HG03280 (cell line): ENCODE data around the gene PIK3R2.

ENCODE experiments used
- ATAC-seq: cut with Tn5 transposase; IDR thresholded peaks from one replicate; pipeline ENCODE4 v1.9.1; 2021; ENCODE audit warnings: mild to moderate bottlenecking, moderate library complexity; ENCODE audit not compliant: unreplicated experiment

Gene PIK3R2

DNA sequence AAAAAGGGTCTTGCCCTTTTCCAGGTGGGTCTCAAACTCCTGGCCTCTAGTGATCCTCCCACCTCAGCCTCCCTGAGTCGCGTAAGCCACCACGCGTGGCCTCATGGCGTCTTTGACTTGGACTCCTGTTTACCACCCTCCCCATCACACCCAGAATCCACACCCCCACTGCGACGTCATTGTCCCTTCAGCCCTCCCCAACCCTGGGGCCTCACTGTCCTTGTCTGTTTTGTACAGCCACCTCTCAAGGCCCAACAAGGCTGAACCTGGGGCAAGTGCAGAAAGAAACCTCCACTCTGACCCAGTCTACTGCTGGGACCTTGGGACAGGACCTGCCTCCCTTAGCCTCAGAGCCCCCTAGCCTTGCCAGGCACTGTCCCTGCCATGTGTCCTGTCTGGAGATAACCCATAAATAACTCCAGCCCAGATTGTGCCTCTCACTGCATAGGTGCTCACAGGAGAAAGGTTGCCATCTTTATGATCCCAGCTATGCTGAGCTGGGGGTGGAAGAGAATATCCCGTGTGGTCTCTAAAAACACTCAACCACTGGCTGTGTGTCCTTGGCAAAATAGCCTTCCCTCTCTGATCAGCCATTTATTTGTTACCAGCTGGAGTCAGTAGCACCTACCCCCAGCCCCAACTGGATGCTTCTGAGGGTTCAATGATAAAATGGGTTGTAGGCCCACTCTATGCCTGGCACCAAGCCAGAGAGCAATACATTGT is 18.8 kb downstream of the PIK3R2 start:
- no peak for ATAC-seq

DNA sequence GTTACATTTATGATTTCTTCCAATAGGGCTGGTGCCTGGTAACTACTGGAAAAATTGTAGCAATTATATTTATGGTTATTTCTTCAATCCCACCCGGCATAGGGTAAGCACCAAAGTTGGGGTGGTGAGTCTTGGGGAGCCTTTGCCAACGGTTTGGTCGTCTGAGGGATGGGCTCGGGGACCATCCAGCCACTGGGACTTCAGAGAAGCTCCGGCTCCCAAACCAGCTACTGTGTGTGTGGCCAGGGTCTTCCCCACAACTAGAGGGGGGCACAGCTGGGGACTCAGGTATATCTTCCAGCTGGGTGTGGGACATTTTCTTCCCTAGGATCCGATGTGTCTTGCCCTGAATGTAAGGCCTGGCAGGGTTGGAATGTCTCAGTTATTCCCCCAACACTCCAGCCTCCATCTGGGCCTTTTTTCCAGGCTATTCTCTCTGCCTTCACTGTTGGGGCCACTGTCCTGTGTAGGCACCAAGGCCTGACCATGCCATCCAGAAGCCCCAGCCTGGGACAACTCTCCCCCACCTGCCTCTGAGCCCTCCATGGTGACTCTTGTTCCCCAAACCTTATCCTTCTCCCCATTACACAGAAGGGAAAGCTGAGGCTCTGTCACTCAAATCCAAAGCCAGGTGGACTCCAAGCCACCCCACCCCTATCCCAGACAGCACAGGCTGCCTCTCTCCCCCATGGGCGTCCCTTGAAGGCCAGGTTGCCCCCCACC is 19.5 kb downstream of the PIK3R2 start:
- no peak for ATAC-seq

DNA sequence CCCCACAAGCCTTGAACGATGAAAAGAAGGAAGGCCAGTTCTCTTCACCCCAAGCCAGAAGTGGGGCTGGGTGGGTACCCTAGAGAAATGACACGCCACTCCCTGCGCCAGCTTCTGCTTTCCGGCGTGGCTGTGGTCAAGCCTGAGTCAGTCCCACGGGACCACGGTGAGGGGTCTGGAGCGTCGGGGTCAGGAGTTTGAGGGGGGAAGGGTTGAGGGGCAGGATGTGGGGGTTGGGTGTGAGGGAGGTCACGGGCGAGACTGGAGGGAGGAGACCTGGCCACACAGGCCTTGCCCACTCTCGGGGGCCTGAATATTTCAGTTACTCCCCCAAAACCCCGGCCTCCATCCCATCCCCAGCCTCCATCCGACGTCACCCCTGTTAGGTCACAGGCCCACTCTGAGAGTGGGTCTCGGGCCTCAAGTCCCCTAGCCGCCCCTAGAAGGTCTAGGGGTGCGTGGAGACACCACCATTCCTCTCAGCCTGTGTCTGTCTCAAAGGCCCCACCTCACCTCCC is 20.1 kb downstream of the PIK3R2 start:
- no peak for ATAC-seq

DNA sequence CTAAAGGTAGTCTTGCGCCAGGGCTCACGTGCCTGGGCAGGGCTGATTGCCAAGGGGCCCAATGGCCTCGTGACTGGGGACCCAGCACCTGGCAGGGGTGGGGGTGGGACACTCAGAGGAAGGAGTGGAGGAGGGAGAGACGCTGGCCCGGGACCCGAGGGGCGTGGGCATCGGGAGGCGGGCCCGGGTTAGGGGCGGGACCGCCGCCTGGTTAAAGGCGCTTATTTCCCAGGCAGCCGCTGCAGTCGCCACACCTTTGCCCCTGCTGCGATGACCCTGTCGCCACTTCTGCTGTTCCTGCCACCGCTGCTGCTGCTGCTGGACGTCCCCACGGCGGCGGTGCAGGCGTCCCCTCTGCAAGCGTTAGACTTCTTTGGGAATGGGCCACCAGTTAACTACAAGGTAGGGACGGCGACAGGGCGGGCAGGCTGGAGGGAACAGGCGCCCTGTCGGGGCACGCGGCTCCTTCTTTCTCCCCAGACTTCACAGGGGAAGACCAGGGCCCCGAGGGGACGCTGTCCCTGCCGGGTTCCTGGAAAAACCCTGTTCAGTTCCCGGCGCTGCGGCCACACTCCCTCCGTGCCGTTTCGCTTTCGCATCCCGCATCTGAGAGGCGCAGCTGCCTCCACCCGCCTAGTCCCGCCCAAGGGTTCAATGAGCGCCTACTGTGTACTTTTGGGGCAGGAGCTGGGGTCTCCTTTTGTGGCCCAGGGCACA is 20.8 kb downstream of the PIK3R2 start, which contains the start of gene IFI30:
IFI30 (plus strand) TSS at position 242 of the 717 bp plus-strand sequence; CDS start at position 271, 29 bp downstream.
- peak; percentile 51 for ATAC-seq

DNA sequence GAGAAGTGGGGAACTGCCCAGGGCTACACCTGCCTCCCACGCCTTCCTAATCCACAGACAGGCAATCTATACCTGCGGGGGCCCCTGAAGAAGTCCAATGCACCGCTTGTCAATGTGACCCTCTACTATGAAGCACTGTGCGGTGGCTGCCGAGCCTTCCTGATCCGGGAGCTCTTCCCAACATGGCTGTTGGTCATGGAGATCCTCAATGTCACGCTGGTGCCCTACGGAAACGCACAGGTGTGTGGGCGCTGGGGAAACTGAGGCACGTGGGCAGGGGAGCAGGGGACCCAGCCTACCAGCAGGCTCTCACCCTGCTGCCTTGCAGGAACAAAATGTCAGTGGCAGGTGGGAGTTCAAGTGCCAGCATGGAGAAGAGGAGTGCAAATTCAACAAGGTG is 22.0 kb downstream of the PIK3R2 start:
- no peak for ATAC-seq

DNA sequence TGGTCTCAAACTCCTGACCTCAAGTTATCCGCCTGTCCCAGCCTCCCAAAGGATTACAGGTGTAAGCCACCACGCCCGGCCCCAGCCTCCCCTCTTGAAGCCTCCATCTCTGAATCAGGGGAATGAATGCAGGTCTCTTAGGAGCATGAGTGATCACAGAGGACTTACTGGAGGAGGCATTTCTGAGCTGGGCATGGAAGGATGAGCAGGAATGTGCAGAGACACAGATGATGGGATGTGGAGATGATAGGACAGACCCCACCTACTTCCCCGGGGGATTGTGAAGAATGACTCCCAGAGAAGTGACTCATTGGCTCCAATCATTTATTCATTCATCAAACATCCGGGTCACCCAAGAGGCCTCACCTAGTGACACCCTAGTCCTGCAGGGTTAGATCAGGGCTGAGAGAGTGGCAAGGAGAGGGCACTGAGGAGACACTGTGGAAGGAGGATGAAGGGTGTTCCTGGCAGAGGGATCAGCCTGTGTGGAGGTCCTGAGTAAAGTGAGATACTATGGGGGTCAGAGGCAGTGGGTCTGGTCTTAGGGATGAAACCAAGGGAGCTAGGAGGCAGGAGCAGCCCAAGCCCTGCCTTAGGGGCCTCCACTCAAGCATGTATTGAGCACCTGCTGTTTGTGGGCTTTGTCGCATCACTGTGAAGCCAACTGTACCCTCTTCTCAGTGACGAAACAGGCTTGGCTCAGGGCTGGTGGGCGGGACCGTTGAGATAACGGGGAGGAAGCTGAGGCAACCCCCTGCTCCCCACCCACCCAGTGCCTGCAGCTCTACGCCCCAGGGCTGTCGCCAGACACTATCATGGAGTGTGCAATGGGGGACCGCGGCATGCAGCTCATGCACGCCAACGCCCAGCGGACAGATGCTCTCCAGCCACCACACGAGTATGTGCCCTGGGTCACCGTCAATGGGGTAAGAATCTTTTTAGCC is 23.7 kb downstream of the PIK3R2 start:
- ATAC-seq: no peak

DNA sequence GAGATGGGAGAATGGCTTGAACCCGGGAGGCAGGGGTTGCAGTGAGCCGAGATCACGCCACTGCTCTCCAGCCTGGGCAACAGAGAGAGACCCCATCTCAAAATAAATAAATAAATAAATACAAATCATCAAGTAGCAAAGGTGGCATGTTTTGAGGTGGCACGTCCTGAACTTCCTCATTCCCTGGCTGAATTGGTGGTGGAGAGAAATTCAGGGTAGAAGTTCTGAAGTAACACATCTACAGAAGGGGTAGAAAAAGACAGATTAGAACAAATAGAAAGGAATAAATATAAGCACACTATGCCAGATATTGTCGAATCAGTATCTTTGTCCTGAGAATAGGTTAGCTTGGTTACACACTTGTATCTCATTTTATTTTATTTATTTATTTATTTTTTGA is 27.0 kb downstream of the PIK3R2 start:
- no peak for ATAC-seq

DNA sequence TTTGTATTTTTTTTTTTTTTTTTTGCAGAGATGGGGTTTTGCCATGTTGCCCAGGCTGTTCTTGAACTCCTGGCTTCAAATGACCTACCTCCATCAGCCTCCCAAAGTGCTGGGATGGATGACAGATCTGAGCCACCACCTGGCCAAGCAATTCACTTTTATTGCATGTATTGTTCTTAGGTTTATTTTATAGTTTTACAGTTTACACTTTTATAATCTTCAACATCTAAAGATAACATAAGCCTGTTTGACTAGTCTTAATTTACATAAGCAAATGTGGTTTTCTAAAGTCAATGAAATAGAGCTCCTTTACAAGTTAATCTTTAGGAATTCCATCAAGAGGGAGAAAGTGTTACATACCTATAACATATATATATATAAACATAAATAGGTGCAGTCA is 30.6 kb downstream of the PIK3R2 start:
- ATAC-seq: no peak

DNA sequence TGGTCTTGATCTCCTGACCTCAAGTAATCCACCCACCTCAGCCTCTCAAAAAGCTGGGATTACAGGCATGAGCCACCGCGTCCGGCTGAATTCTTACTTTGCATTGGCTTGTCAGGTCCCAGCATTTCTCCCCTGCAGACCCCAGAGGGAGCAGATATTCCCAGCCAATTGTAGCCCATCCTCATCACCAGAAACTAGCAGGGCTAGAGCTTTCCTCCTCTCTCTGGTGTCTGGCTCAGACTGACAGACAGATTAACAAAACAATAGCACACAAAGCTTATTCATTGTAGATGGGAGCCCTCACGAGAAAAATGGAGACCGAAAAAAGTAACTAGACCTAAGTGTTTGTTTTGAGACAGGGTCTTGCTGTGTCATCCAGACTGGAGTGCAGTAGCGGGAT is 32.6 kb downstream of the PIK3R2 start:
- ATAC-seq: no peak

DNA sequence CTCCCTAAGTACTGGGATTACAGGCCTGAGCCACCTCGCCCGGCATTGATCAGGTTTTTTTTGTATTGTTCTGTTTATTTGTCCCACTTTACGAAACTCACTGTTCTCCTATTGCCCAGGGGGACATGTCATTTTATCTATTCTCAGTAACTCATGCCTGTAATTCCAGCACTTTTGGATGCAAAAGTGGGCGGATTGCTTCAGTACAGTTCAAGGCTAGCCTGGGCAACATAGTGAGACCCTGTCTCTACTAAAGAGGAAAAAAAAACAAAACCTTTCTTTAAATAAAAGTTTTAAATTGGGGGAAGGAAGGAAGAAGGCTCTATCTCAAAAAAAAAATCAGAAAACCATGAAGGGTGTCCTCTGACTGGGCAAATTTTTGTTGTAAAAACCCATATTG is 37.3 kb downstream of the PIK3R2 start:
- no peak for ATAC-seq

DNA sequence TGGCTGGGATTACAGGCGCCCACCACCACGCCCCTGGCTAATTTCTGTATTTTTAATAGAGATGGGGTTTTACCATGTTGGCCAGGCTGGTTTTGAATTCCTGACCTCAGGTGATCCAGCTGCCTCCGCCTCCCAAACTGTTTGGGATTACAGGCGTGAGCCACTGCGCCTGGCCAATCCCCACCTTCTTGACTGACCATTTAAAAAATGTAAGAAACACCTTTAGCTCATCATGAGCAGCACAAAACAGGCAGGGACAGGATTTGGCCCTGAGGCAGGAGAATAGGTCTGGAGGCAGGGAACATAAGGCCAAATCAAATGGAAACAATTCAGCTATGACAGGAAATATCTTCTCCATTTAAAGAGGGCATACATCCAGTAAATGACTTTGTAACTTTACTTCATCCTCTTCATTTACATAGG is 38.7 kb downstream of the PIK3R2 start:
- ATAC-seq: no peak

DNA sequence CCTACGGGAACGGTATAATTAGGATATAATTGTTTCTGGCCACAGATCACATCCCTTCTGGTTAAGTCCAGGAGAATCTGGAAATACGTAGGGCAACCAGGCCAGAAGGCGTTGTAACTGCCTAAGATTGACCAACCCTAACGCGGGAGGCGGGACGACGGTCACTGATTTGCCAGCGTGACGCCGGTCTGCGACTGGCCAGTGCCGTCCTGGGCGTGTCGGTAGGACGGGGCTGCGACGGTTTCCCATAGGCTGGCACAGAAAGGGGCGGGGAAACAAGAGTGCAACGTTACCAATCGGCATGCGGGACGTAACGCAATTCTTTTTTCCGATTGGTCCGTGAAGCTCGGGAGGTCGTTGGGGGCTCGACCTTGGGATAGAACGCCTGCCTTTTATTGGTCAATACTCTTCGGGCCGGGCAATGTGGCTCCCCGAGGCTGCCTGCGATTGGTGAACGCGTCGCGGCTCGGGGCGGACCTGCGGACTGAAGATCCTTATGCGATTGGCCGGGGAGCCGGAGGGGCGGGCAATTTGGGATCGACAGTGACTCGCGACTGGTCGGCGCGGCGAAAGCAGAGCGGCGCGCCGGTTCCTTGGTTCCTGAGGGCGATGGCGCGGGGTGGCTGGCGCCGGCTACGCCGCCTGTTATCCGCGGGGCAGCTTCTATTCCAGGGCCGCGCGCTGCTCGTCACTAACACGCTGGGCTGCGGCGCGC is 39.9 kb downstream of the PIK3R2 start, which contains the start of gene MPV17L2:
MPV17L2 (plus strand) TSS at position 546 of the 715 bp plus-strand sequence; CDS start at position 610, 64 bp downstream.
- peak; percentile 88 for ATAC-seq

DNA sequence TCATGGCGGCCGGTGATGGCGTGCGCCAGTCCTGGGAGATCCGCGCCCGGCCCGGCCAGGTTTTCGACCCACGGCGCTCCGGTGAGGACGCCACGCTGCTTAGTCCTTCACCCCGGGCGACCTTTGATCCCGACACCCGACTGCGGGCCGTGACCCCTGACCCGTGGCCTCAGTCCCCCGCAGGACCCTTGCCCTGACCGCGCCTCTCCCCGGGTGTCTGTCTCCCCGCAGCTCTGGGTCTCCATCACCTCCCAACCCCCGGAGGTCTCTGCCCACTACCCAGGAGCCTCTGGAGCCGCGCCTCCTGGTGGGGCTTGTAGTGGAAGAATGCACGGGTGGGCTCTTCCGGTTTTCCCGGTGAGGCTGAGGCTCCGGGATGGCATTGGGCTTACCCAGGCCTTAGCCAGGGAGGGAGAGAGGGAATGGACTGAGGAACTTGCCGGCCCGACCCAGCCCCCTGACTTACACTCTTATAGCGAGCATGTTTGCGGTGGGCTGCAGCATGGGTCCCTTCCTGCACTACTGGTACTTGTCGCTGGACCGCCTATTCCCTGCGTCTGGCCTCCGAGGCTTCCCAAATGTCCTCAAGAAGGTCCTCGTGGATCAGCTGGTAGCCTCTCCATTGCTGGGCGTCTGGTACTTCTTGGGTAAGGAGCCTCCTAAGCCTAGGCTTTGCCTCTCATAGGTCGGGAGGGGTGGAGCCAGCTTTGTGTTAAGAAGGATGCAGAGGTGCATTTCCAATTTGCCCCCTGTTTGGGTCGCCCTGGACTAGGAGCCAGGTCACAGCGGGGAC is 40.6 kb downstream of the PIK3R2 start:
- peak; percentile 9 for ATAC-seq

DNA sequence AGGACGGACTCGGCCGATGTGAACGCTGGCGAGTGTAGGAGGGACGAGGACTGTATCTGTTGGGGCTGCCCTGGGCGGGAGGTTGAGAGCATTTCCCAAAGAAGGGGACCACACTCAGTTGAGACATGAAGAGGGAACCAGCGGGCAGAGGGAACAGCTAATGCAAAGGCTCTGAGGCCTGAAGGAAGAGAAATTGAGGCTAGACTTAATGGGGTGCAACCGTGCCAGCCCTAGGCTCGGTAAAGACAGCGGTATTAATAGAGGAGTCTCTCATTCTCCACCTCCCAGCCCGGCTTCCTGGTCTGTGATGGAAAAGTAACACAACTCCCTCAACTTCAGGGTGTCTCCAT is 41.2 kb downstream of the PIK3R2 start:
- no peak for ATAC-seq

DNA sequence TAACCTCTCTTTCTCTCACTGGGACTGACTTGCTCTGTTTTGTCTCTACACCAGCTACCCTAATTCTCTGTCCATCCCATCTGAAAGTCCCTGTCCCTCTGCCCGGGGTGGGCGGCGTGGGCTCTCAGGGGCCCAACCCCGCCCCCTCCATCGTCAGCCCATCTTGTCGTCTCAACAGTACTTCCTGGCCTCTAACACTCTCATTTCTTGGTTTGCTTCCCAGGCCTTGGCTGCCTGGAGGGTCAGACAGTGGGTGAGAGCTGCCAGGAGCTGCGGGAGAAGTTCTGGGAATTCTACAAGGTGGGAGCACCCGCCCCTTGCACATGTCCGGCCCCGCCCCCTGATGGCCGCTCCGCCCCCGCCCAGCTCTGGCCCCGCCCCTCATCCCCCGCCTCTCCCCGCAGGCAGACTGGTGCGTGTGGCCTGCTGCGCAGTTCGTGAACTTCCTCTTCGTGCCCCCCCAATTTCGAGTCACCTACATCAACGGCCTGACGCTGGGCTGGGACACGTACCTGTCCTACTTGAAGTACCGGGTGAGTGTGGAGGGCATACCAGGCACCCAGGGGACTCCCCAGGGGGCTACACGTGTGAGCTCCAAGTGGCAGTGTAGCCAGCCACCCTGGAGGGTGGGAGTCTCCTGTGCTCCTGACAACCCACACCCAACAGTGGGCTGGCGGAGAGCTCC is 41.7 kb downstream of the PIK3R2 start:
- ATAC-seq: no peak

DNA sequence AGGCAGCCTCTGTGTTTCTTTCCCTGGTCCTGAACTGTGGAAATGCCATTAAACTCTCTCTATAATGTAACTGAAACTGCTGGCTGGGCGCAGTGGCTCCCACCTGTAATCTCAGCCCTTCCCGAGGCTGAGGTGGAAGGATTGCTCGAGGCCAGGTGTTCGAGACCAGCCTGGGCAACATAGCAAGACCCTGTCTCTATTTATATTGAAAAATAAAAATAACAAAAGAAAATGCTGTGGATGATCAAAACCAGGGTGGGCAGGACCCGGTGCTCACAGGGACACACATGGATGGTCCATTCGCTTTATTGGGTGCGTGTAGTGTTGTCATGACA is 43.5 kb downstream of the PIK3R2 start:
- no peak for ATAC-seq

DNA sequence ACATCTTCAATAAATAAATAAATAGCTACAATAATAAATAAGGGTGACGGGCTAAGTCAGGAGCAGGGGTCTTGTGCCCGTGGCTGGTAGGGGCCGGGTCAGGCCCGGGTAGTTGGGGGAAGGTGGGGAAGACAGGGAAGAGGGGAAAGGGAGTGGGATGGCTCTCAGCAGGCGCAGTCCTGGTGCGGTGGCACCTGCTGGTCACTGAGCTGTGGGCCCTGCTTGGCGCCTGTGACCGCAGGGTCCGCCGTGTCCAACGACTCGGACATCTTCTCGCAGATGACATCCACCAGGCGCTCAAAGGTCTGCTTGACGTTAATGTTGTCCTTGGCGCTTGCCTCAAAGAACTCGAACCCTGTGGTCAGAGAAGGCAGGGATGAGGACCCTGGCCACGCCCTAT is 44.3 kb downstream of the PIK3R2 start:
- no peak for ATAC-seq

DNA sequence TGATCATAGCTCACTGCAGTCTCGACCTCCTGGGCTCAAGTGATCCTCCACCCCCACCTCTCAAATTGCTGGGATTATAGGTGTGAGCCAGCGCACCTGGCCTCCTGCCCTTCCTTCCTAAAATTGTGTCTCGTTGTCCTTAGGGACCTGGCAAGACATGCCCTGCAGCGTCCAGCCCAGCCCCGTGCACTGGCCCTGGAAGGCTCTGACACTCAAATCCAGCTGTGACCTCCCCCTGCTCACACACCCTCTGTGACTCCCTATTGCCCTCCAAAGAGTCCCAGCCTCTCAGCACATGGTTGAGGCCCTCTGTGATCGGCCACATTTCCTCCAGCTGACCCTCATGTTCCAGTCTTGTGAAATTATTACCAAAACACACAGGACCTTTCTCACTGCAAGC is 45.0 kb downstream of the PIK3R2 start:
- no peak for ATAC-seq

DNA sequence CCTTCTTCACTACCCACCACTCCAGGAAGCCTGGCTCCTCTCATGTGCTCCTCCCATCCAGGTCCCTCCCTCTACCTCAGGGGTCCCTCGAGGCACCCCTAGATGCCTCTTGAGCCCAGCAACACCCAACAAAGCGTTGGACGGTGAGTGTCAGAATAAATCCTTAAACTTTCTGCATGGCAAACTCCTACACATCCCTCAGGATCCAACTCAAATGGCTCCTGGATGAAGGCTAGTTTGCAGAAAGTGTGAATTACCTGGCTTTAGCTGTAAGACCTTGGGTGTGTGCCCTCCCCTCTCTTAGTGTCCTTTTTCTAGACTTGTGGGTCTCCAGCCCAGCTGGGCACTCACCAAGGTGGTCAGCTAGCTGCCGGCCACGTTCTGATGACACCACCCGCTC is 45.4 kb downstream of the PIK3R2 start:
- ATAC-seq: no peak
